ENCODE measurements around the gene LMNA.
"Not testable (repeated sequence)": the region's sequence is repeated elsewhere in the genome, so short reads cannot be mapped to it uniquely, and the experiment has no call there.

LMNA gene

DNA sequence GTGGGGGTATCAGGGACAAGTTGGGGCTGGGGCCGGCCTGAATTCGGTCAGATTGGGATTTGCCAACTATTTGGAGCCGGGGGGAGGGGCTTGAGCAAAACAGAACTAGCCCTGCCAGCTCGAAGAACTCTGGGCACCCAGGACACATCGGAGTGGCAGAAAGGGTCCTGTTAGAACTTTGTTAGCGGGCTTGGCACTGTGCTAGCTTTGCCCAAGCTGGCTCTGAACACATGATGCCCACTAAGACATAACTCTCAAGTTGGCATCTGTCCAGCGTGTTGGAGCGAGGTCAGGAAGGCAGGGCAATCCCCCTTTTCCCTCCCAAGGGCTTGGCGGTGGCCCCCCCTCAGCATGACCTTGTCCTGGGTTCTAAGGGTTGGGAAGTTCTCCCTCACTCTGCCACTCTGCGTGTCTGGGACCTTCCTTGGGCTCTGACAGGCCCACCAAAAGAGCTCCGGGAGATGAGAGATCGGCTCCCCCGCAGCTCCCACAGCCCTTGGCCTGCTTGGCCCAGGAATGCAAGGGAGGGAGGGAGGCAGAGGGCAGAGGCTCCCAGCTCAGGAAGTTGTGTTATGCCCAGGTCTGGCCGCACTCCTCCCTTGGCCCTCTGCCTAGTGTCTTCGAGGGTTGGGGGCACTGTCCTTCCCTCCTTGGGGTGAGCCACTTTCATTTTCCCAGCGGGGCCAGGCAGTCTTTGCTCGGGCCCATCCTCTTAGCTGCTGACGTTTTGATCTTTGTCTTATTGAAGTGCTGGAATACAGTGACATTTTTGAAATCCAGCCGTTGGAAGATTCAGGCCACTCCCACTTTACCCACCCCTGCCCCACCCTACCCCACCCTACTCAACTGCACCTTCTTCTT lies 1.2 kb downstream of the LMNA start:
- Histone ChIP-seq H3K4me3 (ENCODE audit: low read length in 2 of 2) (peak overlapping the region; percentile 99 to 100), H3K9me3 (ENCODE audit: control insufficient read depth in 2 of 2, low read length in 2 of 2) (no peaks in the 10 kb centered on the region), H3K9ac (ENCODE audit: low read length in 2 of 2) (peak overlapping the region; percentile 97 to 99), H3K4me1 (ENCODE audit: control insufficient read depth, insufficient read depth, low read length) (peaks cover 61% of the 10 kb centered on the region), H3K36me3 (ENCODE audit: control insufficient read depth in 2 of 2, insufficient read depth in 2 of 2, low read length in 2 of 2) (peaks cover 0 to 5% of the 10 kb centered on the region in 2 donors), H3K27me3 (ENCODE audit: control insufficient read depth in 1 of 2, insufficient read depth in 2 of 2, low read length in 2 of 2) (no peaks in the 10 kb centered on the region), H3K27ac (ENCODE audit: low read length) (peak overlapping the region; percentile 99)

DNA sequence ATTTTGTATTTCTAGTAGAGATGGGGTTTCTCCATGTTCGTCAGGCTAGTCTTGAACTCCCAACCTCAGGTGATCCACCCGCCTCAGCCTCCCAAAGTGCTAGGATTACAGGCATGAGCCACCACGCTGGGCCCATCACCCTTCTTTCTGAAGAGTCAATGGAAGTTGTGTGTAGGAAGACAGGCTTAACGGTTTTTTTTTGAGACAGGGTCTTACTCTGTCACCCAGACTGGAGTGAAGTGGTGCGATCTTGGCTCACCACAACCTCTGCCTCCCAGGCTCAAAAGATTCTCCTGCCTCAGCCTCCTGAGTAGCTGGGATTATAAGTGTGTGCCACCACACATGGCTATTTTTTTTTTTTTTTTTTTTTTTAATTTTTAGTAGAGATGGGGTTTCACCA lies 2.2 kb downstream of the LMNA start:
- Histone ChIP-seq H3K9ac (ENCODE audit: low read length in 2 of 2) (peak overlapping the region; percentile 97 to 99), H3K27ac (ENCODE audit: low read length) (peak overlapping the region; percentile 99), H3K4me1 (ENCODE audit: control insufficient read depth, insufficient read depth, low read length) (peaks cover 66% of the 10 kb centered on the region), H3K4me3 (ENCODE audit: low read length in 2 of 2) (peak overlapping the region; percentile 99 to 100)
- not testable (repeated sequence) for H3K9me3 ChIP-seq (ENCODE audit: control insufficient read depth in 2 of 2, low read length in 2 of 2); H3K27me3 ChIP-seq (ENCODE audit: control insufficient read depth in 1 of 2, insufficient read depth in 2 of 2, low read length in 2 of 2); H3K36me3 ChIP-seq (ENCODE audit: control insufficient read depth in 2 of 2, insufficient read depth in 2 of 2, low read length in 2 of 2)

- peaks cover 68% of the 10 kb centered on the region for H3K4me1 ChIP-seq (ENCODE audit: control insufficient read depth, insufficient read depth, low read length)
- H3K36me3 ChIP-seq (ENCODE audit: control insufficient read depth in 2 of 2, insufficient read depth in 2 of 2, low read length in 2 of 2): peaks cover 0 to 5% of the 10 kb centered on the region in 2 donors
- peak overlapping the region; percentile 80 for H3K27ac ChIP-seq (ENCODE audit: low read length)
- H3K4me3 ChIP-seq (ENCODE audit: low read length in 2 of 2): peak overlapping the region; percentile 89 to 100
- peak overlapping the region; percentile 61 to 73 for H3K9ac ChIP-seq (ENCODE audit: low read length in 2 of 2)
- no peaks in the 10 kb centered on the region for H3K9me3 ChIP-seq (ENCODE audit: control insufficient read depth in 2 of 2, low read length in 2 of 2)
- H3K27me3 ChIP-seq (ENCODE audit: control insufficient read depth in 1 of 2, insufficient read depth in 2 of 2, low read length in 2 of 2): no peaks in the 10 kb centered on the region
Observed at GRCh38 chr1:156117414-156118176, 3.1 kb downstream of the LMNA start.

DNA sequence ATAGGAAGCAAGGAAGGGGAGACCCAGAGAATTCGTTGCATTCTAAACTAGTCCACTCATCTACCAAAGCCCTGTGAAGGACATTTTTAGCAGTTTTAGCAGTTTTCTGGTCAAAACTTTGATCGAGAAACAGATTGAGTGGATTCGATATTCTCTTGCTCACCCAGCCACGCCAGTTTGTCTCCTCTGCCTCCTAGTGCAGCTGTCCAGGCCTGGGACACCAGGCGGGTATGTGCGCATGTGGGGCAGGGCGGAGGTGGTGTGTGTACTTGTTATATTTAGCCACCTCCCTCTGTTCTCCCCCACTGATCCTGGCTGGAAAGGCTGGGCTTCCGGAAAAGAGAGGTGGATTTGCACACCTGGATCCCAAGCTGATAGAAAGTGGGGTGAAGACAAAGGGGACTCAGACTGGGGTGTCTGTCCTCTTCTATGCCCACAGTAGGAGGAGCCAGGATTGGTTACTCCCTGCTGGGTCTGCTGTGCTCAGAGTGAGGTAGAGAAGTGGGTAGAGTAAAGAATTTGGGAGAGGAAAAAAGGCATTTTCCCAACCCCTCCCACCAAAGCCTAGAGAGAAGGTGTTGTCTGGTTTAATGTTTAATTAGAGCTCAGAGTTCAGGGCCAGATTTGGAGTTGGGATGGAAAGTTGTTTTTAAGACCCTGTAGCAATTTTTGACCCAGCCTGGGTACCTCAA lies 3.8 kb downstream of the LMNA start:
- no peaks in the 10 kb centered on the region for H3K9me3 ChIP-seq (ENCODE audit: control insufficient read depth in 2 of 2, low read length in 2 of 2)
- peak overlapping the region; percentile 61 to 73 for H3K9ac ChIP-seq (ENCODE audit: low read length in 2 of 2)
- peaks cover 70% of the 10 kb centered on the region for H3K4me1 ChIP-seq (ENCODE audit: control insufficient read depth, insufficient read depth, low read length)
- H3K4me3 ChIP-seq (ENCODE audit: low read length in 2 of 2): peak overlapping the region; percentile 89 to 100
- peak overlapping the region; percentile 80 for H3K27ac ChIP-seq (ENCODE audit: low read length)
- H3K27me3 ChIP-seq (ENCODE audit: control insufficient read depth in 1 of 2, insufficient read depth in 2 of 2, low read length in 2 of 2): no peaks in the 10 kb centered on the region
- peaks cover 0 to 5% of the 10 kb centered on the region in 2 donors for H3K36me3 ChIP-seq (ENCODE audit: control insufficient read depth in 2 of 2, insufficient read depth in 2 of 2, low read length in 2 of 2)

- Histone ChIP-seq H3K9me3 (ENCODE audit: control insufficient read depth in 2 of 2, low read length in 2 of 2) (no peaks in the 10 kb centered on the region), H3K27ac (ENCODE audit: low read length) (peak overlapping the region; percentile 98), H3K27me3 (ENCODE audit: control insufficient read depth in 1 of 2, insufficient read depth in 2 of 2, low read length in 2 of 2) (no peaks in the 10 kb centered on the region), H3K4me3 (ENCODE audit: low read length in 2 of 2) (peak overlapping the region; percentile 59 to 74), H3K9ac (ENCODE audit: low read length in 2 of 2) (peak overlapping the region; percentile 34 to 51), H3K36me3 (ENCODE audit: control insufficient read depth in 2 of 2, insufficient read depth in 2 of 2, low read length in 2 of 2) (peaks cover 0 to 5% of the 10 kb centered on the region in 2 donors), H3K4me1 (ENCODE audit: control insufficient read depth, insufficient read depth, low read length) (peaks cover 74% of the 10 kb centered on the region)
Observed at GRCh38 chr1:156119503-156120209, 5.1 kb downstream of the LMNA start.

- Histone ChIP-seq H3K36me3 (ENCODE audit: control insufficient read depth in 2 of 2, insufficient read depth in 2 of 2, low read length in 2 of 2) (peaks cover 0 to 5% of the 10 kb centered on the region in 2 donors), H3K27ac (ENCODE audit: low read length) (peak overlapping the region; percentile 98), H3K4me3 (ENCODE audit: low read length in 2 of 2) (peak overlapping the region; percentile 59 to 74), H3K4me1 (ENCODE audit: control insufficient read depth, insufficient read depth, low read length) (peaks cover 80% of the 10 kb centered on the region), H3K27me3 (ENCODE audit: control insufficient read depth in 1 of 2, insufficient read depth in 2 of 2, low read length in 2 of 2) (no peaks in the 10 kb centered on the region), H3K9ac (ENCODE audit: low read length in 2 of 2) (peak overlapping the region; percentile 20 to 51), H3K9me3 (ENCODE audit: control insufficient read depth in 2 of 2, low read length in 2 of 2) (no peaks in the 10 kb centered on the region)
Observed at GRCh38 chr1:156120318-156120717, 5.8 kb downstream of the LMNA start.

- not testable (repeated sequence) for H3K36me3 ChIP-seq (ENCODE audit: control insufficient read depth in 2 of 2, insufficient read depth in 2 of 2, low read length in 2 of 2); H3K27me3 ChIP-seq (ENCODE audit: control insufficient read depth in 1 of 2, insufficient read depth in 2 of 2, low read length in 2 of 2); H3K9me3 ChIP-seq (ENCODE audit: control insufficient read depth in 2 of 2, low read length in 2 of 2)
- Histone ChIP-seq H3K27ac (ENCODE audit: low read length) (peak overlapping the region; percentile 98), H3K9ac (ENCODE audit: low read length in 2 of 2) (peak overlapping the region; percentile 20 to 55), H3K4me1 (ENCODE audit: control insufficient read depth, insufficient read depth, low read length) (peaks cover 86% of the 10 kb centered on the region), H3K4me3 (ENCODE audit: low read length in 2 of 2) (peak overlapping the region; percentile 59 to 74)
Observed at GRCh38 chr1:156121005-156121404, 6.5 kb downstream of the LMNA start.

DNA sequence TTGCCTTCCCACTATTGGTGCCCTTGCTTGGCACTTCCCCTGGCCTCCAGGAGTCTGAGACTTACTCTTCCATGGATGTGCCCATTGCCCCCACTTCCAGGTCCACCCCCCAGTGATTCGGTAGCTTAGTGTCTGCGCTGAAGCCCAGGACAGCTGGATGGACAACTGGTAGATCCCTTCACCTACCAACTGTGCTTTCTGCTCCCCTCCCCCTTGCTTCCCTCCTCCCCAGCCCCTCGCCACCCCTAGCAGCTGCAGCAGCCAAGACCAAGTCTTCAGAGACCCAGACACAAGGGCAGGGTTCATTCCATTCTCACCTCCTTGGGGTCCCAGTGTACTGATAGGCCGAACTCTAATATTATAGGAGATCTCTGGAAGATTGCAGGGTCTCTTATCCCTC lies 6.9 kb downstream of the LMNA start:
- no peaks in the 10 kb centered on the region for H3K9me3 ChIP-seq (ENCODE audit: control insufficient read depth in 2 of 2, low read length in 2 of 2)
- no peaks in the 10 kb centered on the region for H3K27me3 ChIP-seq (ENCODE audit: control insufficient read depth in 1 of 2, insufficient read depth in 2 of 2, low read length in 2 of 2)
- peak overlapping the region; percentile 20 to 55 for H3K9ac ChIP-seq (ENCODE audit: low read length in 2 of 2)
- H3K4me3 ChIP-seq (ENCODE audit: low read length in 2 of 2): peak overlapping the region; percentile 59 to 74
- peaks cover 0 to 5% of the 10 kb centered on the region in 2 donors for H3K36me3 ChIP-seq (ENCODE audit: control insufficient read depth in 2 of 2, insufficient read depth in 2 of 2, low read length in 2 of 2)
- peak overlapping the region; percentile 98 for H3K27ac ChIP-seq (ENCODE audit: low read length)
- H3K4me1 ChIP-seq (ENCODE audit: control insufficient read depth, insufficient read depth, low read length): peaks cover 89% of the 10 kb centered on the region

DNA sequence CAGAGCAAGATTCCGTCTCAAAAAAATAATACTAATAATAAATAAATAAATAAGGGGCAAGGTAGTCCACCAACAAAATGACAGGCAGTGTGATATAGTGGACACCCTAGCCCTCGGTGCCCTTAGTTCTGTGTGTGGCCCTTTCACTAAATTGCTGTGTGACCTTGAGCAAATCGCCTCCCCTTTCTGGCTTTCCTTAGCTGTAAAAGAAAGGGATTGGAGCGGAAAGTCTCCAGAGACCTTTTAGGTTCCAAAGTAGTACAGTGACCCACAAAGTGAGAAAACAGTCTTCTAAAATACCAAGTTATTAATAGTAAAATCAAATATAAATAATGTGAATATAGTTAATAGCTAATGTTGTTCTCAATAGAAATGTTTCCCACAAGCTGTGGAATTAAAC lies 7.6 kb downstream of the LMNA start:
- peak overlapping the region; percentile 85 to 90 for H3K9ac ChIP-seq (ENCODE audit: low read length in 2 of 2)
- H3K36me3 ChIP-seq (ENCODE audit: control insufficient read depth in 2 of 2, insufficient read depth in 2 of 2, low read length in 2 of 2): peaks cover 0 to 5% of the 10 kb centered on the region in 2 donors
- H3K27me3 ChIP-seq (ENCODE audit: control insufficient read depth in 1 of 2, insufficient read depth in 2 of 2, low read length in 2 of 2): no peaks in the 10 kb centered on the region
- H3K27ac ChIP-seq (ENCODE audit: low read length): peak overlapping the region; percentile 98
- H3K9me3 ChIP-seq (ENCODE audit: control insufficient read depth in 2 of 2, low read length in 2 of 2): no peaks in the 10 kb centered on the region
- peak overlapping the region; percentile 57 to 74 for H3K4me3 ChIP-seq (ENCODE audit: low read length in 2 of 2)
- H3K4me1 ChIP-seq (ENCODE audit: control insufficient read depth, insufficient read depth, low read length): peaks cover 94% of the 10 kb centered on the region
